Activated CD8-positive, alpha-beta T cell treated with anti-CD3 and anti-CD28 coated beads, Interleukin-2, amount 10 ng/mL, durations not matched to agents 7 days and 5 days (primary cell): ENCODE data around the gene CHST11. TPM values are rescaled to one million over a fixed set of nuclear protein-coding genes. Genes with fewer than 3 reads are reported as not detected.

Experiments used
- ATAC-seq: fragments of 150-1000 bp; cut with Tn5 transposase; one replicate; pipeline ENCODE4 v1.10.0; 2021; ENCODE audit warnings: moderate library complexity
- CTCF ChIA-PET: fragments of 350-600 bp; sonication (Branson Sonifier 250); formaldehyde crosslinking; loops from one replicate; lab custom pipeline; 2021; ENCODE audit warnings: antibody characterized with exemption; lab: Charles Lee
- POLR2A ChIA-PET: fragments of 350-600 bp; sonication (Branson Sonifier 250); formaldehyde crosslinking; loops from one replicate; lab custom pipeline; 2021; ENCODE audit warnings: antibody characterized with exemption; lab: Charles Lee
- DNase-seq: peaks from one replicate; pipeline ENCODE4 v3.0.0-alpha.2; 2020
- H3K27ac Mint-ChIP-seq: one replicate; pipeline ENCODE4 v1.8.0; 2021; ENCODE audit warnings: mild to moderate bottlenecking, mixed read lengths
- H3K27me3 Mint-ChIP-seq: one replicate; pipeline ENCODE4 v1.8.0; 2021; ENCODE audit warnings: low read depth, mixed read lengths
- H3K36me3 Mint-ChIP-seq: one replicate; pipeline ENCODE4 v1.8.0; 2021; ENCODE audit warnings: low read depth, mixed read lengths
- H3K4me1 Mint-ChIP-seq: one replicate; pipeline ENCODE4 v1.8.0; 2021; ENCODE audit warnings: low read depth, mixed read lengths
- H3K4me3 Mint-ChIP-seq: one replicate; pipeline ENCODE4 v1.8.0; 2021; ENCODE audit warnings: mild to moderate bottlenecking, mixed read lengths
- H3K9me3 Mint-ChIP-seq: one replicate; pipeline ENCODE4 v1.8.0; 2022; ENCODE audit warnings: mixed read lengths; ENCODE audit not compliant: insufficient read depth
- total RNA-seq, 2 experiments: library from RNA; stranded (reverse); gene quantifications; one replicate each; pipeline ENCODE4 v1.2.3, GENCODE V29; 2021

The CHST11 gene
- total RNA-seq, 2 experiments from 2014 or later, result 82.1 to 85.2 TPM

GRCh38 chr12:104700324-104700723 lies 243.6 kb downstream of the CHST11 start:
- Mint-ChIP-seq H3K4me1 (peaks cover 48% of the 10 kb centered on the region), H3K27ac (no peak overlapping the region), H3K36me3 (peaks cover 39% of the 10 kb centered on the region), H3K9me3 (no peaks in the 10 kb centered on the region), H3K4me3 (no peak overlapping the region), H3K27me3 (no peaks in the 10 kb centered on the region)
- CTCF ChIA-PET, result interaction anchor here (1.1 to 1.2 kb wide), 2 partner anchors 32 to 319 kb away, joined by 3 to 4 read pairs; no protein-coding TSS in a partner anchor
- ATAC-seq (no peak), DNase-seq (no peak)
- POLR2A ChIA-PET, result no interaction called here

- peaks cover 42% of the 10 kb centered on the region for H3K4me1 Mint-ChIP-seq
- no peak overlapping the region for H3K27ac Mint-ChIP-seq
- H3K36me3 Mint-ChIP-seq, result peaks cover 34% of the 10 kb centered on the region
- ATAC-seq (no peak), DNase-seq (no peak)
- H3K27me3 Mint-ChIP-seq, result no peaks in the 10 kb centered on the region
- no peaks in the 10 kb centered on the region for H3K9me3 Mint-ChIP-seq
- H3K4me3 Mint-ChIP-seq, result no peak overlapping the region
- ChIA-PET POLR2A (no interaction called here), CTCF (interaction anchor here (1.2 to 1.3 kb wide), 2 partner anchors 10 to 319 kb away, joined by 3 to 4 read pairs; no protein-coding TSS in a partner anchor)
Observed at GRCh38 chr12:104701301-104701700, 244.6 kb downstream of the CHST11 start.

GRCh38 chr12:104701756-104702155 lies 245.0 kb downstream of the CHST11 start:
- Mint-ChIP-seq H3K36me3 (peaks cover 32% of the 10 kb centered on the region), H3K27me3 (no peaks in the 10 kb centered on the region), H3K4me1 (peaks cover 43% of the 10 kb centered on the region), H3K27ac (no peak overlapping the region), H3K9me3 (no peaks in the 10 kb centered on the region), H3K4me3 (no peak overlapping the region)
- POLR2A ChIA-PET, result interaction anchor here (1.2 kb wide), 1 partner anchor 11 kb away, joined by 3 read pairs; no protein-coding TSS in a partner anchor
- CTCF ChIA-PET, result interaction anchor here (1.0 to 1.3 kb wide), 2 partner anchors 10 to 320 kb away, joined by 3 to 4 read pairs; no protein-coding TSS in a partner anchor
- ATAC-seq, result no peak
- no peak for DNase-seq

GRCh38 chr12:104702565-104703139 lies 245.9 kb downstream of the CHST11 start:
- Mint-ChIP-seq H3K4me1 (peaks cover 37% of the 10 kb centered on the region), H3K27ac (peak overlapping the region; percentile 9), H3K36me3 (peaks cover 23% of the 10 kb centered on the region), H3K4me3 (no peak overlapping the region), H3K27me3 (no peaks in the 10 kb centered on the region), H3K9me3 (no peaks in the 10 kb centered on the region)
- ATAC-seq, result no peak
- ChIA-PET CTCF (interaction anchor here (1.0 to 1.3 kb wide), 2 partner anchors 9 to 321 kb away, joined by 3 to 4 read pairs; no protein-coding TSS in a partner anchor), POLR2A (interaction anchor here (1.1 to 1.2 kb wide), 2 partner anchors 10 to 18 kb away, joined by 3 to 4 read pairs; no protein-coding TSS in a partner anchor)
- DNase-seq, result no peak

GRCh38 chr12:104703372-104703771 lies 246.6 kb downstream of the CHST11 start:
- ATAC-seq, result no peak
- Mint-ChIP-seq H3K4me1 (peaks cover 30% of the 10 kb centered on the region), H3K36me3 (peaks cover 16% of the 10 kb centered on the region), H3K27me3 (no peaks in the 10 kb centered on the region), H3K4me3 (no peak overlapping the region), H3K27ac (no peak overlapping the region), H3K9me3 (no peaks in the 10 kb centered on the region)
- no peak for DNase-seq
- ChIA-PET CTCF (no interaction called here), POLR2A (interaction anchor here (1.1 kb wide), 1 partner anchor 17 kb away, joined by 4 read pairs; no protein-coding TSS in a partner anchor)

- Mint-ChIP-seq H3K36me3 (peaks cover 15% of the 10 kb centered on the region), H3K27ac (no peak overlapping the region)
Observed at GRCh38 chr12:104704224-104704779, 247.6 kb downstream of the CHST11 start.

GRCh38 chr12:104707194-104707593 lies 250.4 kb downstream of the CHST11 start:
- Mint-ChIP-seq H3K4me3 (no peak overlapping the region), H3K27ac (no peak overlapping the region), H3K36me3 (peaks cover 12% of the 10 kb centered on the region), H3K4me1 (peaks cover 12% of the 10 kb centered on the region), H3K9me3 (no peaks in the 10 kb centered on the region), H3K27me3 (no peaks in the 10 kb centered on the region)
- ChIA-PET POLR2A (interaction anchor here (0.6 kb wide), 1 partner anchor 16 kb away, joined by 4 read pairs; no protein-coding TSS in a partner anchor), CTCF (no interaction called here)
- ATAC-seq, result no peak
- no peak for DNase-seq

More at GRCh38 chr12:104704224-104704779, 247.6 kb downstream of the CHST11 start:
- DNase-seq (no peak), ATAC-seq (no peak)
- H3K27me3 Mint-ChIP-seq, result no peaks in the 10 kb centered on the region
- ChIA-PET CTCF (no interaction called here), POLR2A (no interaction called here)
- peaks cover 25% of the 10 kb centered on the region for H3K4me1 Mint-ChIP-seq
- H3K4me3 Mint-ChIP-seq, result no peak overlapping the region
- no peaks in the 10 kb centered on the region for H3K9me3 Mint-ChIP-seq

GRCh38 chr12:104707794-104708558 lies 251.2 kb downstream of the CHST11 start:
- peaks cover 12% of the 10 kb centered on the region for H3K4me1 Mint-ChIP-seq
- H3K9me3 Mint-ChIP-seq, result no peaks in the 10 kb centered on the region
- ATAC-seq (no peak), DNase-seq (no peak)
- no peaks in the 10 kb centered on the region for H3K27me3 Mint-ChIP-seq
- ChIA-PET POLR2A (no interaction called here), CTCF (no interaction called here)
- H3K36me3 Mint-ChIP-seq, result peaks cover 9% of the 10 kb centered on the region
- H3K4me3 Mint-ChIP-seq, result no peak overlapping the region
- no peak overlapping the region for H3K27ac Mint-ChIP-seq

GRCh38 chr12:104708891-104709290 lies 252.1 kb downstream of the CHST11 start:
- Mint-ChIP-seq H3K4me3 (no peak overlapping the region), H3K27ac (no peak overlapping the region), H3K27me3 (no peaks in the 10 kb centered on the region), H3K9me3 (no peaks in the 10 kb centered on the region), H3K36me3 (peaks cover 3% of the 10 kb centered on the region), H3K4me1 (peaks cover 13% of the 10 kb centered on the region)
- ChIA-PET CTCF (no interaction called here), POLR2A (no interaction called here)
- ATAC-seq, result no peak
- DNase-seq, result no peak

- Mint-ChIP-seq H3K4me1 (peaks cover 22% of the 10 kb centered on the region), H3K4me3 (no peak overlapping the region), H3K27ac (peak overlapping the region; percentile 45), H3K27me3 (no peaks in the 10 kb centered on the region), H3K36me3 (peaks cover 7% of the 10 kb centered on the region), H3K9me3 (no peaks in the 10 kb centered on the region)
- ChIA-PET POLR2A (interaction anchor here (0.8 kb wide), 1 partner anchor 11 kb away, joined by 3 read pairs; no protein-coding TSS in a partner anchor), CTCF (interaction anchor here (0.6 to 1.2 kb wide), 3 partner anchors 11 to 496 kb away, joined by 3 read pairs; no protein-coding TSS in a partner anchor)
- DNase-seq (no peak), ATAC-seq (no peak)
Observed at GRCh38 chr12:104709692-104710435, 253.1 kb downstream of the CHST11 start.
